CD4-positive, alpha-beta T cell (primary cell): ENCODE data around the gene GAB3. TPM values are rescaled to one million over a fixed set of nuclear protein-coding genes. Genes with fewer than 3 reads are reported as not detected.

Source experiments
- ATAC-seq: fragments of 200-7000 bp; cut with Tn5 transposase; one replicate; pipeline ENCODE4 v1.10.0; 2022; ENCODE audit warnings: mild to moderate bottlenecking; ENCODE audit not compliant: poor library complexity
- CTCF ChIA-PET: fragments of 350-600 bp; sonication (Branson Sonifier 250); formaldehyde crosslinking; loops from one replicate; lab custom pipeline; 2021; ENCODE audit warnings: antibody characterized with exemption, inconsistent platforms; lab: Charles Lee
- POLR2A ChIA-PET: fragments of 350-600 bp; sonication (Branson Sonifier 250); formaldehyde crosslinking; loops from one replicate; lab custom pipeline; 2021; ENCODE audit warnings: antibody characterized with exemption, inconsistent platforms; lab: Charles Lee
- DNase-seq, 14 experiments: peaks; one replicate each; pipeline ENCODE4 v3.0.0-alpha.2; 2013 to 2020; ENCODE audit warnings: mixed read lengths in 2 of 14
- H3K27ac ChIP-seq, 2 donors: one replicate each; pipeline versions ENCODE4 v1.5.1 to v1.7.0; 2013; ENCODE audit warnings: low read length in 2 of 2, low read depth in 1 of 2, mild to moderate bottlenecking in 1 of 2
- H3K27me3 ChIP-seq, 2 experiments: 1 replicate in 1 of 2; 2 replicates in 1 of 2; pipeline versions ENCODE4 v1.6.1 to v1.7.0; 2013; ENCODE audit warnings: low read length in 2 of 2, control low read depth in 1 of 2, mild to moderate bottlenecking in 1 of 2, moderate library complexity in 1 of 2; ENCODE audit not compliant: insufficient read depth in 2 of 2, control insufficient read depth in 1 of 2
- H3K36me3 ChIP-seq: one replicate; pipeline ENCODE4 v1.6.1; 2013; ENCODE audit warnings: low read length, control low read depth; ENCODE audit not compliant: insufficient read depth
- H3K4me1 ChIP-seq: one replicate; pipeline ENCODE4 v1.6.1; 2013; ENCODE audit warnings: low read length, control low read depth; ENCODE audit not compliant: insufficient read depth
- H3K4me3 ChIP-seq: one replicate; pipeline ENCODE4 v1.5.1; 2013; ENCODE audit warnings: mild to moderate bottlenecking, low read length, moderate library complexity
- H3K9me3 ChIP-seq, 2 experiments: 1 replicate in 1 of 2; 2 replicates in 1 of 2; pipeline versions ENCODE4 v1.6.1 to v1.7.0; 2013; ENCODE audit warnings: low read length in 2 of 2, mild to moderate bottlenecking in 2 of 2, control low read depth in 1 of 2, moderate library complexity in 1 of 2; ENCODE audit not compliant: control insufficient read depth in 1 of 2, insufficient read depth in 1 of 2
- H3K27ac Mint-ChIP-seq: one replicate; pipeline ENCODE4 v1.8.0; 2020; ENCODE audit warnings: mixed read lengths
- H3K27me3 Mint-ChIP-seq: one replicate; pipeline ENCODE4 v1.8.0; 2021; ENCODE audit warnings: mixed read lengths
- H3K36me3 Mint-ChIP-seq: one replicate; pipeline ENCODE4 v1.8.0; 2021; ENCODE audit warnings: low read depth, mixed read lengths
- H3K4me1 Mint-ChIP-seq: one replicate; pipeline ENCODE4 v1.8.0; 2021; ENCODE audit warnings: low read depth, mixed read lengths
- H3K4me3 Mint-ChIP-seq: one replicate; pipeline ENCODE4 v1.8.0; 2020; ENCODE audit warnings: mild to moderate bottlenecking, mixed read lengths
- H3K9me3 Mint-ChIP-seq: one replicate; pipeline ENCODE4 v1.8.0; 2020; ENCODE audit warnings: mixed read lengths
- CTCF ChIP-seq: fragments of 200-600 bp; IDR thresholded peaks from one replicate; pipeline ENCODE4 v1.8.0; 2022; ENCODE audit warnings: antibody characterized with exemption, mild to moderate bottlenecking
- intact Hi-C, 2 experiments: fragments of 100-400 bp; cut with DNase I in 1 of 2; cut with micrococcal nuclease in 1 of 2; formaldehyde crosslinking; loops; one replicate each; pipeline versions ENCODE4 v1.15.1 to v1.9.0; 2023 to 2025; cut with DNase I, micrococcal nuclease
- total RNA-seq, 174 experiments: library from RNA in 2 of 174; stranded (reverse) in 2 of 174; gene quantifications; one replicate each; pipeline ENCODE4 v1.2.3 and lab custom pipeline; 2021 to 2026

Gene GAB3
- total RNA-seq, 2 experiments from 2014 or later, result 3.4 to 3.5 TPM

DNA sequence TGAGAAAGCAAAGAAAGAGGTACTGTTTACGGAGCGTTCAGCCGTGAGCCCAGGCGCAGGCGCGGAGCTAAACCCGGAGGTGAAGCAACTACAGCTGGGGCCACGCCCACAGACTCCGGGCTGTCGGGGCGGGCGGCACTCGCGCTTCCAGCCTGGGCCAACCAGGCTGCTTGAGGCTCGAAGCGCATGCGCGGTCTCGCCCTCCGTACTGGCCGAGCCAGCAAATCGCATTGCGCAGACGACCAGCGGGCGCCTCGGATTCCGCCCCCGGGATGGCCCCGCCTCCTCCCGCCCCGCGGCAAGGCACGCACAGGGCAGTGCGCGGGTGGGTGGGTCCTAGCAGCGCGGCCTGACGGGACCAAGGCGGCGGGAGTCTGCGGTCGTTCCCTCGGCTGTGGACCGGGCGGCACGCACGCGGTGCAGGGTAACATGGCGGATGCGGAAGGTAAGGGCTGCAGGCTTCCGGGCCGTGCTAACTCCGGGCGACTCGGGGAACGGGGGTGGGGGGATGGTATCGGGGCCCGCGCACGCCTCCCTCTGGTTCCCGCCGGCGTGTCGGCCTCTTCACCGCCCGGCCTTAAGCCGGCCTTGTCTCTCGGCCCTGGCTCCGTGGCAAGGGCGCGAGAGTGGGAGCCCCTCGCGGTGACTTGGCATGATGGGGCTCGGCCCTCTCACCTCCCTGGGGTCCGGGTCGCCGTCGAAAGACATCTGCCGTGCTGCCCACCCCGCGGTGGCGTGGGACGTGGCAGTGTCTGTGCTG is 11.8 kb upstream of the GAB3 start, which contains the start of gene DKC1:
Gene DKC1 (plus strand): TSS at position 328 of the 760 bp plus-strand sequence. CDS start 102 bp downstream, at position 430.
- peaks cover 34% of the 10 kb centered on the region for H3K36me3 Mint-ChIP-seq
- H3K4me3 Mint-ChIP-seq, result peak within 1 kb of the TSS; percentile 91
- Histone ChIP-seq H3K4me1 (peaks cover 25% of the 10 kb centered on the region), H3K27ac (peak within 1 kb of the TSS; percentile 55 to 57), H3K27me3 (no peaks in the 10 kb centered on the region), H3K9me3 (no peaks in the 10 kb centered on the region), H3K36me3 (peaks cover 28% of the 10 kb centered on the region), H3K4me3 (peak within 1 kb of the TSS; percentile 80)
- H3K27ac Mint-ChIP-seq, result peak within 1 kb of the TSS; percentile 95
- peaks cover 23% of the 10 kb centered on the region for H3K4me1 Mint-ChIP-seq
- H3K27me3 Mint-ChIP-seq, result no peaks in the 10 kb centered on the region
- CTCF ChIA-PET, result interaction anchor here (1.1 kb wide), 2 partner anchors 14 kb away, joined by 4 to 5 read pairs; no protein-coding TSS in a partner anchor
- H3K9me3 Mint-ChIP-seq, result no peaks in the 10 kb centered on the region
- intact Hi-C loops, result loop anchor here (2.0 kb wide), 2 partner anchors 42 to 78 kb away; partner anchors contain the start of gene MPP1 (in 1 of the 2)
- DNase-seq, result peak; percentile 86 to 98 (median 94)
- POLR2A ChIA-PET, result interaction anchor here (0.7 to 2.5 kb wide), 12 partner anchors 9 to 1098 kb away, joined by 3 to 58 read pairs (median 4); partner anchors contain the start of genes GAB3, MPP1 and RPL10
- ATAC-seq, result peak; percentile 87
- TF ChIP-seq CTCF, result no peak

- no peak for TF ChIP-seq CTCF
- Mint-ChIP-seq H3K4me3 (peak overlapping the region; percentile 91), H3K27me3 (no peaks in the 10 kb centered on the region), H3K36me3 (peaks cover 28% of the 10 kb centered on the region), H3K27ac (peak overlapping the region; percentile 95), H3K4me1 (peaks cover 23% of the 10 kb centered on the region), H3K9me3 (no peaks in the 10 kb centered on the region)
- DNase-seq, result peak in 6 of 14 experiments; percentile 9 to 51 (median 42)
- Histone ChIP-seq H3K9me3 (no peaks in the 10 kb centered on the region), H3K27ac (peak overlapping the region; percentile 55 to 57), H3K4me3 (peak overlapping the region; percentile 80), H3K4me1 (peaks cover 25% of the 10 kb centered on the region), H3K36me3 (peaks cover 23% of the 10 kb centered on the region), H3K27me3 (no peaks in the 10 kb centered on the region)
- intact Hi-C loops, result loop anchor here (1.0 to 2.0 kb wide), 3 partner anchors 43 to 79 kb away; partner anchors contain the start of gene MPP1 (in 1 of the 2)
- CTCF ChIA-PET, result interaction anchor here (1.1 to 1.2 kb wide), 2 partner anchors 10 to 13 kb away, joined by 3 to 5 read pairs; no protein-coding TSS in a partner anchor
- POLR2A ChIA-PET, result interaction anchor here (0.7 to 2.5 kb wide), 12 partner anchors 9 to 1098 kb away, joined by 3 to 58 read pairs (median 4); partner anchors contain the start of genes GAB3, MPP1 and RPL10
- ATAC-seq, result peak; percentile 12
Observed at GRCh38 chrX:154761977-154762536, 11.2 kb upstream of the GAB3 start.

GRCh38 chrX:154758696-154759095 is 7.8 kb upstream of the GAB3 start:
- CTCF ChIA-PET, result no interaction called here

More at GRCh38 chrX:154758696-154759095, 7.8 kb upstream of the GAB3 start:
- Histone ChIP-seq H3K4me1 (peaks cover 20% of the 10 kb centered on the region), H3K4me3 (no peak overlapping the region), H3K9me3 (no peaks in the 10 kb centered on the region), H3K36me3 (no peaks in the 10 kb centered on the region), H3K27me3 (no peaks in the 10 kb centered on the region), H3K27ac (no peak overlapping the region)
- Mint-ChIP-seq H3K27ac (no peak overlapping the region), H3K9me3 (no peaks in the 10 kb centered on the region), H3K36me3 (peaks cover 4% of the 10 kb centered on the region), H3K27me3 (no peaks in the 10 kb centered on the region), H3K4me3 (no peak overlapping the region), H3K4me1 (peaks cover 15% of the 10 kb centered on the region)
- TF ChIP-seq CTCF, result no peak
- ATAC-seq, result no peak
- intact Hi-C loops, result no loop called here
- POLR2A ChIA-PET, result no interaction called here
- DNase-seq, result no peak
